Measurements from ENCODE around the gene PRKACG.
A peak's percentile ranks its signal among the peaks of the same experiment; 100 is the strongest.

PRKACG gene

DNA sequence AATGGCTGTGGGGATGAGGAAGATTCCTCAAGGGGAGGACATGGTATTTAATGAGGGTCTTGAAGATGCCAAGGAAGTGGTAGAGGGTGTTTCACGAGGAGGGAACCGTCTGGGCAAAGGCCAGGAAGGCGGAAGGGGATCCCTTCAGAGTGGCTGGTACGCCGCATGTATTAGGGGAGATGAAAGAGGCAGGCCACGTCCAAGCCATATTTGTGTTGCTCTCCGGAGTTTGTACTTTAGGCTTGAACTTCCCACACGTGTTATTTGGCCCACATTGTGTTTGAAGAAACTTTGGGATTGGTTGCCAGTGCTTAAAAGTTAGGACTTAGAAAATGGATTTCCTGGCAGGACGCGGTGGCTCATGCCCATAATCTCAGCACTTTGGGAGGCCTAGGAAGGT is 22.9 kb upstream of the PRKACG start:
- peak overlapping the region; percentile 79 for H3K4me3 ChIP-seq (replicated peaks; ENCODE audit: low read depth, low read length)
- DNase-seq (ENCODE audit: extremely low read depth, low read depth): no peak
- no peak for TF ChIP-seq CTCF (IDR thresholded peaks at IDR 0.05; ENCODE audit: low read depth, low read length, missing control alignments)

DNA sequence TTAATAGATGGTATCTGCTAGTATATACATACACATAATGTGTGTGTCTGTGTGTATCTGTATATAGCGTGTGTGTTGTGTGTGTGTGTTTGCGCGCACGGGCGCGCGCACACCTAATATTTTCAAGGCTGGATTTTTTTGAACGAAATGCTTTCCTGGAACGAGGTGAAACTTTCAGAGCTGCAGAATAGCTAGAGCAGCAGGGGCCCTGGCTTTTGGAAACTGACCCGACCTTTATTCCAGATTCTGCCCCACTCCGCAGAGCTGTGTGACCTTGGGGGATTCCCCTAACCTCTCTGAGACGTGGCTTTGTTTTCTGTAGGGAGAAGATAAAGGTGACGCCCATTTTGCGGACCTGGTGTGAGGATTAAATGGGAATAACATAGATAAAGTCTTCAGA is 22.4 kb upstream of the PRKACG start:
- peak overlapping the region; percentile 79 for H3K4me3 ChIP-seq (replicated peaks; ENCODE audit: low read depth, low read length)
- TF ChIP-seq CTCF (IDR thresholded peaks at IDR 0.05; ENCODE audit: low read depth, low read length, missing control alignments): no peak
- DNase-seq (ENCODE audit: extremely low read depth, low read depth): no peak

- peak within 1 kb of the TSS; percentile 79 for H3K4me3 ChIP-seq (replicated peaks; ENCODE audit: low read depth, low read length)
- peak; percentile 98 for TF ChIP-seq CTCF (IDR thresholded peaks at IDR 0.05; ENCODE audit: low read depth, low read length, missing control alignments)
- no peak for DNase-seq (ENCODE audit: extremely low read depth, low read depth)
Measured at GRCh38 chr9:69035438-69036308, 21.8 kb upstream of the PRKACG start, which contains the start of gene FXN. Gene FXN, plus strand, starts transcription at chr9:69035752. Its CDS starts 31 bp downstream, at chr9:69035783.

DNA sequence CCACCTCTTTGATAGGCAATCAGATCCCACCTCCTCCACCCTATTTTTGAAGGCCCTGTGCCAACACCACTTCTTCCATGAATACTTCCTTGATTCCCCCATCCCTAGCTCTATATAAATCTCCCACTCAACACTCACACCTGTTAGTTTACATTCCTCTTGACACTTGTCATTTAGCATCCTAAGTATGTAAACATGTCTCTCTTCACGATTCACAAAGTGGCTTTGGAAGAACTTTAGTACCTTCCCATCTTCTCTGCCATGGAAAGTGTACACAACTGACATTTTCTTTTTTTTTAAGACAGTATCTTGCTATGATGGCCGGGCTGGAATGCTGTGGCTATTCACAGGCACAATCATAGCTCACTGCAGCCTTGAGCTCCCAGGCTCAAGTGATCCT is 20.2 kb upstream of the PRKACG start:
- TF ChIP-seq CTCF (IDR thresholded peaks at IDR 0.05; ENCODE audit: low read depth, low read length, missing control alignments): no peak
- no peak overlapping the region for H3K4me3 ChIP-seq (replicated peaks; ENCODE audit: low read depth, low read length)
- no peak for DNase-seq (ENCODE audit: extremely low read depth, low read depth)

GRCh38 chr9:69030851-69031645 is 17.1 kb upstream of the PRKACG start:
- TF ChIP-seq CTCF (IDR thresholded peaks at IDR 0.05; ENCODE audit: low read depth, low read length, missing control alignments): no peak
- no peak overlapping the region for H3K4me3 ChIP-seq (replicated peaks; ENCODE audit: low read depth, low read length)
- DNase-seq (ENCODE audit: extremely low read depth, low read depth): no peak

DNA sequence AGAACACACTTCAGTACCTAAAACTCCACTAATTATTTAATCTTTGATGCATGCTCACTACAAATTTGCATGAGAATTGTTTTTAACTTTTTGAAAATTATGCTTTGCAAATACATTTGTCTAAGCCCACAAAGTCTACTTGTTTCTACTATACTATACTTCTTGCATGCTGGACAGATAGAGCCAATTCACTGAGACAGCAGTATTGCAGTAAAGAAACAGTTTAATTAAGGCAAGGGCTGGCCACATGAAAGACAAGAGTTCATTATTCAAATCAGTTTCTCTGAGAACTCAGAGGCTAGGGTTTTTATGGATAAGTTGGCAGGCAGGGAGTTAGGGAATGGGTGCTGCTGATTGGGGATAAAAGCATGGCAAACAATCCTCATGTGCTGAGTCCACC is 15.6 kb upstream of the PRKACG start:
- no peak for DNase-seq (ENCODE audit: extremely low read depth, low read depth)
- H3K4me3 ChIP-seq (replicated peaks; ENCODE audit: low read depth, low read length): no peak overlapping the region
- TF ChIP-seq CTCF (IDR thresholded peaks at IDR 0.05; ENCODE audit: low read depth, low read length, missing control alignments): no peak
